Adrenal gland (tissue), 5 donors: ENCODE measurements around the gene MOCS2.

Experiments
- CTCF ChIP-seq, 6 experiments: fragments of 450-650 bp in 4 of 6; fragments of 200-600 bp in 2 of 6; sonication (generic) in 1 of 6; IDR thresholded peaks; 1 replicate in 5 of 6; 2 replicates in 1 of 6; pipeline versions ENCODE4 v1.5.1 to v1.8.0; 2016 to 2021; ENCODE audit warnings: antibody characterized with exemption in 6 of 6, mild to moderate bottlenecking in 2 of 6, moderate library complexity in 1 of 6
- POLR2A ChIP-seq, 2 donors: fragments of 450-650 bp; IDR thresholded peaks; one replicate each; pipeline ENCODE4 v1.6.1; 2017; ENCODE audit warnings: antibody characterized with exemption in 2 of 2, mild to moderate bottlenecking in 2 of 2, moderate library complexity in 1 of 2
- donor health status: DM: no; HTN: no; CAD: no.

- TF ChIP-seq CTCF (IDR thresholded peaks at IDR 0.05) (no peak), POLR2A (IDR thresholded peaks at IDR 0.05) (no peak)
Observed at GRCh38 chr5:53130266-53130665, 20.7 kb upstream of the MOCS2 start.
